Nephron progenitor cell (in vitro differentiated cells): ENCODE results near the gene PTPRO.

Experiments
- DNase-seq: peaks from one replicate; pipeline ENCODE4 v3.0.0; 2021
- H3K27ac Mint-ChIP-seq: 2 replicates; pipeline ENCODE4 v1.8.0; 2021; ENCODE audit warnings: mild to moderate bottlenecking, moderate library complexity, mixed read lengths
- H3K27me3 Mint-ChIP-seq: 2 replicates; pipeline ENCODE4 v1.8.0; 2021; ENCODE audit warnings: mild to moderate bottlenecking, low read depth, mixed read lengths; ENCODE audit not compliant: poor library complexity
- H3K36me3 Mint-ChIP-seq: 2 replicates; pipeline ENCODE4 v1.8.0; 2021; ENCODE audit warnings: low read depth, mixed read lengths
- H3K4me1 Mint-ChIP-seq: 2 replicates; pipeline ENCODE4 v1.8.0; 2021; ENCODE audit warnings: mixed read lengths
- H3K4me3 Mint-ChIP-seq: 2 replicates; pipeline ENCODE4 v1.8.0; 2021; ENCODE audit warnings: mild to moderate bottlenecking, moderate library complexity, mixed read lengths
- H3K9me3 Mint-ChIP-seq: 2 replicates; pipeline ENCODE4 v1.8.0; 2021; ENCODE audit warnings: mild to moderate bottlenecking, moderate library complexity, mixed read lengths
- CTCF ChIP-seq: fragments of 200-600 bp; sonication (generic); IDR thresholded peaks from 2 replicates; pipeline ENCODE4 v1.5.0; 2021; ENCODE audit warnings: antibody characterized with exemption

Gene PTPRO

GRCh38 chr12:15453613-15454012, 131.3 kb downstream of the PTPRO start:
- no peak for TF ChIP-seq CTCF
- Mint-ChIP-seq H3K4me3 (no peak overlapping the region), H3K36me3 (peaks cover 5% of the 10 kb centered on the region), H3K27me3 (no peaks in the 10 kb centered on the region), H3K9me3 (peaks cover 17% of the 10 kb centered on the region), H3K27ac (no peak overlapping the region), H3K4me1 (no peaks in the 10 kb centered on the region)
- DNase-seq, result no peak

- peaks cover 3% of the 10 kb centered on the region for H3K27me3 Mint-ChIP-seq
- no peak overlapping the region for H3K27ac Mint-ChIP-seq
- no peak for TF ChIP-seq CTCF
- H3K4me3 Mint-ChIP-seq, result no peak overlapping the region
- H3K36me3 Mint-ChIP-seq, result peaks cover 5% of the 10 kb centered on the region
- H3K9me3 Mint-ChIP-seq, result peaks cover 29% of the 10 kb centered on the region
- no peaks in the 10 kb centered on the region for H3K4me1 Mint-ChIP-seq
- no peak for DNase-seq
Observed at GRCh38 chr12:15458008-15458407, 135.7 kb downstream of the PTPRO start.

- Mint-ChIP-seq H3K27me3 (peaks cover 5% of the 10 kb centered on the region), H3K9me3 (no peaks in the 10 kb centered on the region), H3K4me3 (no peak overlapping the region), H3K27ac (no peak overlapping the region), H3K4me1 (peaks cover 10% of the 10 kb centered on the region), H3K36me3 (no peaks in the 10 kb centered on the region)
- no peak for DNase-seq
- no peak for TF ChIP-seq CTCF
Observed at GRCh38 chr12:15468911-15469310, 146.6 kb downstream of the PTPRO start.

GRCh38 chr12:15469356-15469755, 147.0 kb downstream of the PTPRO start:
- no peak for DNase-seq
- no peaks in the 10 kb centered on the region for H3K36me3 Mint-ChIP-seq
- no peak overlapping the region for H3K27ac Mint-ChIP-seq
- no peaks in the 10 kb centered on the region for H3K9me3 Mint-ChIP-seq
- no peak overlapping the region for H3K4me3 Mint-ChIP-seq
- peaks cover 5% of the 10 kb centered on the region for H3K27me3 Mint-ChIP-seq
- TF ChIP-seq CTCF, result no peak
- H3K4me1 Mint-ChIP-seq, result peaks cover 15% of the 10 kb centered on the region

GRCh38 chr12:15472036-15472435, 149.7 kb downstream of the PTPRO start:
- H3K4me1 Mint-ChIP-seq, result peaks cover 22% of the 10 kb centered on the region
- H3K9me3 Mint-ChIP-seq, result peaks cover 5% of the 10 kb centered on the region
- no peak for DNase-seq
- no peaks in the 10 kb centered on the region for H3K27me3 Mint-ChIP-seq
- H3K36me3 Mint-ChIP-seq, result peaks cover 5% of the 10 kb centered on the region
- H3K27ac Mint-ChIP-seq, result no peak overlapping the region
- no peak overlapping the region for H3K4me3 Mint-ChIP-seq
- TF ChIP-seq CTCF, result no peak

- DNase-seq, result no peak
- no peak for TF ChIP-seq CTCF
- Mint-ChIP-seq H3K27me3 (no peaks in the 10 kb centered on the region), H3K27ac (peak overlapping the region; percentile 24), H3K4me3 (no peak overlapping the region), H3K36me3 (peaks cover 5% of the 10 kb centered on the region), H3K9me3 (peaks cover 5% of the 10 kb centered on the region), H3K4me1 (peaks cover 17% of the 10 kb centered on the region)
Observed at GRCh38 chr12:15474766-15475165, 152.5 kb downstream of the PTPRO start.
